HG03457 (cell line): ENCODE measurements around the gene TXNDC16.
"Not testable (repeated sequence)": the region's sequence is repeated elsewhere in the genome, so short reads cannot be mapped to it uniquely, and the experiment has no call there.

Experiments
- ATAC-seq: cut with Tn5 transposase; IDR thresholded peaks from one replicate; pipeline ENCODE4 v1.9.1; 2021; ENCODE audit warnings: moderate number of reproducible peaks; ENCODE audit not compliant: unreplicated experiment

Gene TXNDC16

DNA sequence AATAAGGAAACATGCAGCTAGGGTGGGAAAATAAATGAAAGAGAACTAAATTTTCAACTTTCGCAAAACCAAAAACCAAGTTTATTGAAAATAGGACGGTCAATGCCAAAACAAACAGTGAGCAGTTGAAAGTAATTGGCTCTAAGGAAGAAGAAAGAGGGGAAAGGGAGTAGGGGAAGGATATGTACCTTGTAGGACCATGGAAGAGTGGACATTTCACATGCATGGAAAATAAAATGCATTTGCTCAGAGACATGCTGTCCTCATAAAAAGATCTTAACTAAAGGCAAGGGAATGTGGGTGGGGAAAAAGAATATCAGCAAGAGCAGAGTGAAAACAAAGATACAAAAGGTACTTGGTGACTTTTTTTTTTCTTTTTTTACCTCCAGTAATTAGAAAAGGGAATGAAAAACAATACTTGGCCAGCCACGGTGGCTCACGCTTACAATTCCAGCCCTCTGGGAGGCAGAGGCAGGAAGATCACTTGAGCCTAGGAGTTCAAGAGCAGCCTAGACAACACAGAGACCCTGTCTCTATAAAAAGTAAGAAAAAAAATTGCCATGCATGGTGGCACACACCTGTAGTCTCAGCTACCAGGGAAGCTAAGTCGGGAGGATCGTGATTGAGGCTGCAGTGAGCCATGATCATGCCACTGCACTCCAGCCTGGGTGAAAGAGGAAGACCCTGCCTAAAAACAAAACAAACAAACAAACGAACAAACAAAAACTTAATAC, 6.6 kb downstream of the TXNDC16 start:
- no peak for ATAC-seq

- no peak for ATAC-seq
Measured at GRCh38 chr14:52538623-52539022, 13.7 kb downstream of the TXNDC16 start.

- no peak for ATAC-seq
Measured at GRCh38 chr14:52536269-52536668, 16.0 kb downstream of the TXNDC16 start.

- ATAC-seq = no peak
Measured at GRCh38 chr14:52531481-52531880, 20.8 kb downstream of the TXNDC16 start.

DNA sequence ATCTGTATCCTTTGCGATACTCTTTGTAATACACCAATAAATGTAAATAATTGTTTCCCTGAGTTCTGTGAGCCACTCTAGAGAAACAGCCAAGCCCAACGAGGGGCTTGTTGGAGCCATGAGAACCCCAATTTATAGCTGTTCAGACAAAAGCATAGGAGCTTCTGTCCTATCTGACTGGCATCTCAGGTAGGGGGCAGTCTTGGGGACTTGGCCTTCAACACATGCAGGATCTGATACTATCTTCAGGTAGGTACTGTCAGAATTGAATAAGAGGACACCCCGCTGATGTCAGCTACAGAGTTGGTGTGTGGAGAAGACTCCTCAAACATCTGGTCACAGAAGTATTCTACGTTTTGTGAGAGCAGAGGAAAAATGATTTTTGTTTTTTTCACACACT, 25.3 kb downstream of the TXNDC16 start:
- no peak for ATAC-seq

- no peak for ATAC-seq
Measured at GRCh38 chr14:52522581-52523345, 29.5 kb downstream of the TXNDC16 start.

DNA sequence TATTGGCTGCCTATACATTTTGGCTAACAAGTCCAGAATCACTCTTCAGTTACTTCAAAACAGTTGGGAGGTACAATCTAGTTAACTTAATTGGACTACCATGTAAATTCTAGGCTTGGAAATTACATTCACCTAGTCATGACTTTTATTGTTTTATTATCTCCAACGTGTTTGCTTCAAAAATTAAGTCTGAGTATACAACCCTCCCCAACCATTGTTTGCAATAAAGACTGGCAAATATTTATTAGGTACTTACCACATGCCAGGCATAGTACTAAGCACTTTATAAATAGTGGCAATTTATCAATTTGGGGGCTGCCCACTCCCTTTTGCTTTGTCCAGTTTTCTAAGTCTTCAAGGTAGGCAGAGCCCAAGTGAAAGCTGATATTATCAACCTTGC, 30.3 kb downstream of the TXNDC16 start:
- no peak for ATAC-seq

GRCh38 chr14:52514046-52514811, 38.1 kb downstream of the TXNDC16 start:
- ATAC-seq = no peak

- ATAC-seq = no peak
Measured at GRCh38 chr14:52513249-52513648, 39.1 kb downstream of the TXNDC16 start.

DNA sequence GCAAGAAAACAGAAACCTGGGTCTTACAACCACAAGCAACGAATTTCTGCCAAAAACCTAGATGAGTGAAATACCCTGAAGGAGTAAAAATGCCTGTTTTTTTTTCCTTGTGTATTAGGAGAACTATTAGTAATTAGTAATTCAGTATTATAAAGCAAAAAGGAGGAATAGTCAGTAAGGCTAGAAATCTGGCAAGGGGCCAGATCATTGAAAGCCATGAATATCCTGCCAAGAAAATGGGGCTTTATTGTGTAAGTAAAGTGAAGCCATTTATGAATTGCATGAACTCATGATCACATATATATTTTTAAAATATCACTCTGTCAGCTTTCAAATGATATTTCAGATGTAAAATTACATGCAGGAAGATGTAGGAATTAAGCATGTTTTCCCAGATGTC, 57.9 kb downstream of the TXNDC16 start:
- no peak for ATAC-seq

DNA sequence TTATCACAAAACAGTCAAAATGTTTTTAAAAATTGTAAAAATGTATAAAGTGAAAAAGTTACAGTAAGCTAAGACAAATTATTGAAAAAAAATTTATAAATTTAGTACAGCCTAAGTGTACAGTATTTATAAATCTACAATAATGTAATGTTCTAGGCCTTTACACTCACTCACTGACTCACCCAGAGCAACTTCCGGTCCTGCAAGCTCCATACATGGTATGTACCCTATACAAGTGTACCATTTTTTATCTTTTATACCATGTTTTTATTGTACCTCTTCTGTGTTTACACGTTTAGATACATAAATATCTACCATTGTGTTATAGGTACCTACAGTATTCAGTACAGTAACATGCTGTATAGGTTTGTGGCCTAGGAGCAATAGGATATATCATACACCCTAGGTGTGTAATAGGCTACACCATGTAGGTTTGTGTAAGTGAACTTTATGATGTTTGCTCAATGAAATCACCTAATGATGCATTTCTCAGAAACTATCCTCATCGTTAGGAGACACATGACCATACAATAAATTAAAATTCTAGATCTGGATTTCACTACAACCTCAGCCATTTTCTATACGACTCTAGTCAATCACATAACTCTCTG, 66.8 kb downstream of the TXNDC16 start:
- ATAC-seq = no peak

GRCh38 chr14:52481864-52482263, 70.4 kb downstream of the TXNDC16 start:
- no peak for ATAC-seq

GRCh38 chr14:52473557-52473956, 78.7 kb downstream of the TXNDC16 start:
- ATAC-seq = no peak

DNA sequence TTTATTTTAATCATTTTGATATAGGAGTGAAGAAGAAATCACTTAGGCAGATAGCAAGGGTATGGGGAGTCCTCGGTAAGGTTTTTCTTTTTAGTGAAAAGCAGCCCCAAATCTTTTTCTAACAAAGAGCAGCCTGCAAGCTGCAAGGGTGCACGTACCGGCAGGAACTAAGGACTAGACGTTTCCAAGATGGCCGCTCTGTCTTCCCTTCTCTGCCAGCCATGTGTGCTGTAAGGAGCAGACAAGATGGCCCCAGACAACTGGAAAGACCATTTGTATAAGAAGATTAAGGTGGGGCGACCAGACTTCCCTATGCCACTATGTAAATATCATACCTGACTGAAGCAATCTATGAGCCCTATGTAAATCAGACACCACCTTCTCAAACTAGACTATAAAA, 79.6 kb downstream of the TXNDC16 start:
- no peak for ATAC-seq

GRCh38 chr14:52472251-52472650, 80.1 kb downstream of the TXNDC16 start:
- not testable (repeated sequence) for ATAC-seq

GRCh38 chr14:52467515-52468266, 84.6 kb downstream of the TXNDC16 start:
- no peak for ATAC-seq

DNA sequence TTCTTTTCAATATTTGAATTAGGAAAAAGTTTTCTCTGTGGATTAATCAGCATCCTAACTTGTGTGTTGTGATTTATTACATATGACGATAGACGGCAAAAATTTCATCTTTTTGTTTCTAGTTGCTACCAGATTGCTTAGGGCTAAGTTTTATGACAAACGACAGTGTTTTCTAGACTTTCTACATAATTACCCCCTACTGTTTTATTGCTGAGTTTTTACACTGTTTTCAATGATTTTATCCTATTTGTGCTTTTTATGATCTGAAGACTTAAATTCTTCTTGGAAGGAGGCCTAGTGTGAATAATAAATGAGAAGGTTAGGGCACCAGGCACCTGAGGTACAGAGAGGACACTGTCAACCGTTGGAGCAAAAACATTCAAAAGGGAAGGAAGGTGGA, 88.1 kb downstream of the TXNDC16 start:
- no peak for ATAC-seq

DNA sequence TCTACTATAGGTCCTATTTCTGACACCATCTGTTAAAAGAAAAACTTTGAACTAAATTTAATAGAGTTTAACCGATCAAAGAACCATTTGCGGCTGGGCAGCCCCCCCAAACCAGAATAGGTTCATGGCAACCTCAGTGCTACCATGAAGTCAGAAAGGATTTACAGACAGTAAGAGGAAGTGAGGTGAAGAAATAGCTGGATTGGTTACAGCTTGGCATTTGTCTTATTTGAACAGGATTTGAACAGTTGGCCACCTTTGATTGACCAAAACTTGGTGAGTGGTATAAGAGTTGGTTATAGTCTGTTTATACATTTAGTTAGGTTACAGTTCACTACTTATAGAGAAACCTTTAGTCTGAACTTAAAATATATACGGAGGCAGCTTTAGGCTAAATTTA, 88.9 kb downstream of the TXNDC16 start:
- ATAC-seq = no peak

DNA sequence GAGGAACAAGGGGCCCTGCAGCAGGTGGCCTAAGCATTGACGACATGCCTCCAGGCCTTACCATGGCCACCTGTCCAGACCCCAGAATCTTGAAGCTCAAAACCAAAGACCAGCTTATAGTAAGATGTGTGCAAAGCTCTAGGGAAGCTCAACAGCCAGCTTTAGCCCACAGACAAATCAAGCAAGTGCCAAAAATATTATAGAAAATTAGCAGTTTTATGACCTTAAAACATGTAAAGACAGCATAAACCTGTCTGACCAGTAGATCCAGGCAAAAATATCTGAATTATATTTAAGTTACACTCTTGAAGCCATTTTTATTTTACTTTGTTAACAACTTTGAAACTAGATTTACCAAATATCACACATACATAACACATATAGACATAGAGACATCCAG, 90.6 kb downstream of the TXNDC16 start:
- no peak for ATAC-seq

GRCh38 chr14:52458721-52459085, 93.6 kb downstream of the TXNDC16 start:
- ATAC-seq = no peak

DNA sequence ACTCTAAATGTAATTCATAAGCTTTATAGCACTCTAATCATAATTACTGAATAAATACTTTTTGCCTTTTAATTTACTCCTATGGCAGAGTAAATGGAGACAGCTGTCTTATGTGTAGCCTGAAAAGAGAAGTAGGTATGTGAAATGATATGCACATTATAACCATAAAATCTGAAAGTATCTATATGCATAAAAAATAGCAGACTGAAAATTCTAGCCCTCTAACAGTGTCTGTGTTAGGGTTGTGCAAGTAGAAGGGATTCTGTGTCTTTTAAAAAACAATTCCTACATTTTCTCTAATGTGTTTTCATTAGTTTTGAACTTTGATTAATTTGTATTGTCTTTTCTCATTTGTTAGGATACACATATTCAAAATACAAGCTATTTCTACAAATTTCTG, 94.9 kb downstream of the TXNDC16 start:
- no peak for ATAC-seq
